DMS79 (cell line): ENCODE measurements around the gene OSM.
A peak's percentile ranks its signal among the peaks of the same experiment; 100 is the strongest.

Source experiments
- DNase-seq: peaks from one replicate; lab custom pipeline; 2025; lab: John Stamatoyannopoulos, UW

Gene OSM

GRCh38 chr22:30297991-30298701, 31.5 kb upstream of the OSM start:
- peak; percentile 85 for DNase-seq

GRCh38 chr22:30297276-30297990, 30.8 kb upstream of the OSM start:
- DNase-seq: no peak

- no peak for DNase-seq
Observed at GRCh38 chr22:30296833-30297232, 30.2 kb upstream of the OSM start.

DNA sequence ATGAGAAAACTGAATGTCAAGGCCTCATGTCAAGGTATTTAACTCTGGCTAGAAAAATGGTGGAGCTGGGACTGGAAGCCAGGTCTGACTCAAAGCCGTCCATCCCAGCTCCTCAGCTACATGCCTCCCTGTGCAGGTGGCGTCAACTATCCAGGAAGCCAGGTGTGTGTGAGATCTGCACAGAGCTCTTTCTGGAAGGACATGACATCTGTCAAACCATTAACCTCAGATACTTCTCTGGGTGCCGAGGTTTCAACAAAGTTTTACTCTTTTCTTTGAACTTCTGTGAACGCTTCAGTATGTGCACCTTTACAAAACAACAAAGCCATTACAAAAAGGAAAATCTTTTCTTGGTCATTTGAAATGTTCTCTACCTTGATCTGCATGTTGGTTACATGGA, 29.7 kb upstream of the OSM start:
- DNase-seq: no peak

GRCh38 chr22:30295576-30295975, 28.9 kb upstream of the OSM start:
- no peak for DNase-seq

- DNase-seq: no peak
Observed at GRCh38 chr22:30294830-30295229, 28.2 kb upstream of the OSM start.

GRCh38 chr22:30294066-30294465, 27.4 kb upstream of the OSM start:
- no peak for DNase-seq

- DNase-seq: peak; percentile 28
Observed at GRCh38 chr22:30293026-30293425, 26.4 kb upstream of the OSM start.

- no peak for DNase-seq
Observed at GRCh38 chr22:30292069-30292970, 25.7 kb upstream of the OSM start.

DNA sequence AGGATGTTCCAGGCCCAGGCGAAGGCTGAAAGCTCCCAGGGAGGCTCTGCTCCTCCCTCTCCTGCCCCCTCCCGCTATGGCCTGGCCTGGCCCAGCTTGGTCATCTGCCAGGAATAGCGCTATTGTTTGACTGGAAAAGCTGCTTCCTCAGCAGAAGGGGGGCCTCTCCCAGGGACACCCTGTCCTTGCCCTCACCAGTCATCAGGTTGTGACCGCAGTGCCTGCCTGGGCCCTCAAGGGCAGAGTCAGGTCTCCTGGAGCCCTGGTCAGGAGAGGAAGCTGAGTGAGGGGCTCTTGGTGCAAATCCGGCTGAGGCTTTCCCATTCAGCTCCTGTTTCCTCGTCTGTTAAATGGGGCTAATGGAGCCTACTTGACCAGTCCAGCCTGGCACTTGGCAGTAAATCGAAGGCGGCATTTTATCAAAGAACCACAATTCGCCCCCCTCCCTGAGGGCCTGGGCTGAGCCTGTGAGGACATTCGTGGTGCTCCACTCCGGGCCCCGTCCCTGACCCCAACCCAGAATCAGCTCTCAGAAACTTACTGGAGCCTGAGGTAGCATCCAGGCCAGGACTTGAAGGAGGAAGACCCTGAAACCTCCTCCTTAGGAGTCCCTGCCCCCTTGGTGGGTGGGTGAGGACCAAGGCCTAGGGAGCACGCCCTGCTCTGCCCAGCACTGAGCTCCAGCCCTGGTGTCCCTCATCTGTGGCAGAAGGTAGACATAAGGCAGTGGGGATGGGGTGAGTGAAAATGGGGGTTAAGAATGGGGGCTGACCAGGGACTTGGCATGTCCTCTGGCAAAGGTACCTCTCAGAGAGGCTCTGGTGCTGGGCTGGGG, 24.6 kb upstream of the OSM start:
- no peak for DNase-seq

DNA sequence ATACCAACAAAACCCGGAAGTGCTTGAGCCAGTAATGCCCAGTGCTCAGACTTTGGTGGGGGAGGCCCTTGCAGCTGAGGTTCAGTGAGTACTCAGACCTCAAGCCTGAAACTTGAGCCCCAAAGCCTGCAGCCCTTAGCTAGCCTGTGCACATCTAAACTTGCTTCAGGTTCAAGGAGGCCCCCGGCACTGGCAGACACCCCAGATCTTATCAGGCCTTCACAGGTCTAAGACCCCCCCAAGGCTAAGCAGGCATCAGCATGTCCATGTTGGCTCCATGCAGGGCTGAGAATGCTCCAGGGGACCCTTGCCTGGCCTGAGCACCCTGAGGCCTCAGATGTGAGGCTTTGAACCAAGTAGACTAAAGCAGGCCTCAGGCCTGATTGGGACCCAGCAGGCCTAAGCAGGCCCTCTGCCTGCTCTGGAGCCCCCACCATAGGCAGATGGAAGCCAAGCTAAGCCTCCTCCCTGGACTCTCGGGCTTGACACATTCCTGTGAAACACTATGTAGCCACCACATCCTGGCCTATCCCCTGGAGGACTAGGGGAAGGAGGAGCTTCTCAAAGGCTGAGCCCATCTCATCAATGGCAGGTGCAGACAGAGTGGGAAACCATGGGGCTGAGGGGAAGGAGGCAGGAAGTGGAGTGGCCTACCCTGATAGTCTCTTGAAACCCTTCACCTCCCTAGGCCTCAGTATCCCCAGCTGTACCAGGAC, 23.8 kb upstream of the OSM start:
- no peak for DNase-seq

GRCh38 chr22:30289980-30290313, 23.3 kb upstream of the OSM start:
- no peak for DNase-seq

- DNase-seq: peak; percentile 47
Observed at GRCh38 chr22:30289141-30289979, 22.7 kb upstream of the OSM start, which contains the start of gene CASTOR1. TSS of gene CASTOR1 (minus strand) at chr22:30289505. CDS start at chr22:30289497, 8 bp downstream.

DNA sequence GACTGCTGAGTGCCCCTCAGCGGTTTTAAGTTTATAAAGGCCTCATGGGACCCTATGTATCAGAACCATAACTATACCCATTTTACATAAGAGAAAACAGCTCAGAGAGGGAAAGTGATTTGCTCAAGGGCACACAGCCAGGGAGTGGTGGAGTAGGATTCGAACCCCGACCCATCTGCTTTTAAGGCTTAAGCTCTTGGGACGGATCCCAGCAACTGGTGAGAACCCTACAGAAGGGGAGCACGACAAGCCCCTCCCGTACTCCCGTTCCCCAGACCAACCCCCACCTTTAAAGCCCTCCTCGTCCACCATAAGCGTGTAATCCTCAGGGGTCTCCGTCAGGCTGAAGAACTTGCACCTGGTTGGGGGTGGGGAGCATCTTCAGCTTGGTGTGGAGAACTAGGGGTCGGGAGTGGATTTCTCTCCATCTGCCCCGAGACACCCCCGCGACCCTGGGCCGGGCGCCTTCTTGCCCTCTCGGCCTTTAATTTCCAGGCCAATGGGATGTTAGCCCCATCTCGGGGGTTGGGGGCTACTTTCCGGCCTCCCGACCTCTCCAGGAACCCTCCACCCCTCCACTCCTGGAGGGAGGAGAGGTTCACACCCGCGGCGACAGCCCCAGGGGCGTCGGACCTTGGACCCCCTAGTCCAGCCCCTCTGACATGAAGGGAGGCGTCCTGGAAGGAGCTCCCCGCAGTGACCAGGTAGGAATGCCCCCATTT, 21.9 kb upstream of the OSM start:
- no peak for DNase-seq

GRCh38 chr22:30287648-30288418, 21.2 kb upstream of the OSM start:
- DNase-seq: no peak

DNA sequence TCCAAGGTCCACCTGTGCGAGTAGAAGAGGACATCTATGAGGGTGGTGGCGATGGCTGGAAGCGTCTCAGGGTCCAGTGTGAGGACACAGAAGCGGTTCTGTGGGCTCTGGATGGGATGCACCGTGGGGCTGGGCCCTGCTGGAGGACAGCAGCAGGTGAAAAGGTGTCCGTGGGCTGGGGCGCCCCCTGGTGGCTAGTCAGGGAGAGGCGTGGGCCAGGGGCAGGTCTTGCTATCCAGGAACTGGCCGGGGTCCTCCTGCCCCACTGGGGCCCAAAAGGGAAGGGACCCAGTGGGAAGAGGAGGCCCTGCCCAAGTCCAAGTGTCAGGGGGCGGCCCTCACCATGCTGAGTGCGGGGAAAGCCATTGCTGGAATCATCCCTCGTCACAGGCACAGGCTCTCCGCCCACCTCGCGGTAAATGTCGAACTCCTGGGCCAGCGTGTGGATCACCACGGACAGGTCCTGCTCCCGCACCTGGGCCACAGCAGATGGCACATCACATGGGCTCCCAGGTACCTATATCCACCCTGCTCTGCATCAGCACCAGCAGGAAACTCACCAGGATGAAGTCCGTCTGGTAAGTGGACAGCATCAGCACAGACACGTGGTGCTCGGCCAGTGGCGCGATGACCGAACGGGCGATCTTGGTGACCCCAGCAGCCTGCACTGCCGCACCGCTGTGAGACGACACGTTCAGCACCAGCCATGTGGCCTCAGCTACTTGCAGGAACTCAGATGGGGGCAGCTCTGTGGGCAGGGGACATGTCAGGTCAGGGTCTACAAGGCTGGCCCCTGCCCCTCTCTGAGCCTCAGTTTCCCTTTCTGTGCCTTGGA, 20.4 kb upstream of the OSM start:
- DNase-seq: no peak

DNA sequence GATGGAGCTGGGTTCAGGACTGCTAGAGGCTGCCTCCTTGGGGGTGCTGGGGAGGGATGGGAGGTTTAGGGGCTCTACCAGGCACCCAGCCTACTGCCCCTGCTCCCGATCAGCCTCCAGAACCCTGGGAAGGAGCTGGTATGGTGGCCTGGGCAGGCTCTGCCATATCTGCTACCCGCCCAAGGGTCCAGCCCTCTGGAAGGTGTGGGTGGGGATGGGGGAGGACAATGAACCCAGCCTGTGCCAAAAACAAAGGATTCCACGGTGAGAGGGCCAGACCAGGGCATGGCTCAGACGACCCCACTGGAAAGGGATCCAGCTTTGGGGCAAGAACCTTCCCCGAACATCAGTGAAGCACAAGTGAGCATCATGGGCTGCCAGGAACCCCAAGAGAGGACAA, 19.7 kb upstream of the OSM start:
- DNase-seq: no peak

DNA sequence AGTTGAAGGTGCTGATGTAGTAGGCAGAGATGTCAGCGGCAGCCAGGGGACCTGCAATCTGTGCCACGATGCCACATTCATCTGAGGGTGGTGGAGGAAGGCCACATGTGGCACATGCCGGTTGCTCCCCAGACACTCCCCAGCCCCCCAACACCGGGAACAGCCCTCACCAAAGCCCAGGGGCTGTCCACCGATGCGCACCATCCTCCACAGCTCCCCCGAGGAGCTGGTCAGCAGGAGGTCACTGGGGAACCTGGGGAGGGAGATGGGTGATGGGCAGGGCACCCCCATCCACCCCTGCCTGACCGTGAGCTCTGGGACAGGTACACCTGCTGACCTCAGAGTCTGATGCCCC, 19.2 kb upstream of the OSM start:
- DNase-seq: no peak
